A549 (cell line): Measurements from ENCODE around the gene DPYD. TPM values are rescaled to one million over a fixed set of nuclear protein-coding genes. Genes with fewer than 3 reads are reported as not detected.
"Not testable (repeated sequence)": the region's sequence is repeated elsewhere in the genome, so short reads cannot be mapped to it uniquely, and the experiment has no call there.

Experiments used
- ATAC-seq, 2 experiments: fragments of 200-7000 bp in 1 of 2; fragments of >200 bp in 1 of 2; cut with Nextera tagmentation in 1 of 2; cut with Tn5 transposase in 1 of 2; 3 replicates each; pipeline versions ENCODE4 v1.8.0 to v1.9.1; 2018 to 2020; ENCODE audit warnings: mild to moderate bottlenecking in 1 of 2, moderate library complexity in 1 of 2
- CTCF ChIA-PET: fragments of 300-600 bp; sonication (Branson Sonifier 250); formaldehyde crosslinking; extraction: SDS; loops from one replicate; lab custom pipeline; 2021; ENCODE audit warnings: antibody characterized with exemption, inconsistent platforms; lab: Yijun Ruan, JAX
- POLR2A ChIA-PET: fragments of 350-600 bp; formaldehyde crosslinking; extraction: SDS; loops from one replicate; lab custom pipeline; 2021; ENCODE audit warnings: antibody characterized with exemption, inconsistent platforms; lab: Yijun Ruan, JAX
- DNase-seq, 2 experiments: peaks; one replicate each; pipeline versions ENCODE4 v3.0.0 to v3.0.0-alpha.2; 2011 to 2016; ENCODE audit warnings: low read depth in 1 of 2, low spot score in 1 of 2
- FAIRE-seq: peaks from 2 replicates; lab custom pipeline; 2011; peaks lifted over from hg19 to GRCh38; lab: Jason Lieb, UNC
- H3K27ac ChIP-seq, 2 experiments: fragments of >200 bp; sonication (Bioruptor Twin); formaldehyde crosslinking; 3 replicates each; pipeline ENCODE4 v1.5.1; 2016 to 2017
- H3K4me1 ChIP-seq: fragments of >200 bp; sonication (Bioruptor Twin); formaldehyde crosslinking; 3 replicates; pipeline ENCODE4 v1.6.1; 2016
- H3K4me2 ChIP-seq: fragments of >200 bp; sonication (Bioruptor Twin); formaldehyde crosslinking; 3 replicates; pipeline ENCODE4 v1.6.1; 2016
- H3K4me3 ChIP-seq: fragments of >200 bp; sonication (Bioruptor Twin); formaldehyde crosslinking; 3 replicates; pipeline ENCODE4 v1.5.1; 2016
- H3K9me3 ChIP-seq: fragments of >200 bp; sonication (Bioruptor Twin); formaldehyde crosslinking; 3 replicates; pipeline ENCODE4 v1.6.1; 2016
- CBX2 ChIP-seq: fragments of 200-600 bp; sonication (generic); IDR thresholded peaks from 2 replicates; pipeline ENCODE4 v1.6.1; 2016; ENCODE audit warnings: low read depth, mild to moderate bottlenecking, borderline replicate concordance
- CHD2 ChIP-seq: fragments of 150-350 bp; IDR thresholded peaks from 2 replicates; pipeline ENCODE4 v1.6.1; 2014; ENCODE audit warnings: low read length; ENCODE audit not compliant: partially characterized antibody
- CHD4 ChIP-seq: fragments of 200-600 bp; sonication (generic); IDR thresholded peaks from 2 replicates; pipeline ENCODE4 v1.6.1; 2016; ENCODE audit warnings: antibody characterized with exemption, mild to moderate bottlenecking, borderline replicate concordance
- EP300 ChIP-seq, 2 experiments: fragments of >200 bp; sonication (Bioruptor Twin); formaldehyde crosslinking; IDR thresholded peaks; 2 replicates in 1 of 2; 3 replicates in 1 of 2; pipeline ENCODE4 v1.6.1; 2016 to 2017
- FOSB ChIP-seq: fragments of 250-450 bp; sonication (Bioruptor Pico); IDR thresholded peaks from 2 replicates; pipeline ENCODE4 v1.5.0; 2020; ENCODE audit warnings: mild to moderate bottlenecking, moderate library complexity
- HEYL ChIP-seq: fragments of 250-450 bp; sonication (Bioruptor Pico); IDR thresholded peaks from 2 replicates; pipeline ENCODE4 v1.8.0; 2021; ENCODE audit warnings: mild to moderate bottlenecking, moderate library complexity
- KDM1A ChIP-seq: fragments of 200-600 bp; sonication (generic); IDR thresholded peaks from 2 replicates; pipeline ENCODE4 v1.6.1; 2016; ENCODE audit warnings: low read depth, mild to moderate bottlenecking
- KDM5A ChIP-seq: fragments of 200-600 bp; sonication (generic); IDR thresholded peaks from 2 replicates; pipeline ENCODE4 v1.6.1; 2016; ENCODE audit warnings: antibody characterized with exemption, mild to moderate bottlenecking
- MAFK ChIP-seq: fragments of 450-650 bp; IDR thresholded peaks from 2 replicates; pipeline ENCODE4 v1.6.1; 2014; ENCODE audit not compliant: partially characterized antibody
- MAZ ChIP-seq: fragments of 150-350 bp; IDR thresholded peaks from 2 replicates; pipeline ENCODE4 v1.6.1; 2014; ENCODE audit warnings: antibody characterized with exemption, low read depth, low read length, borderline replicate concordance
- MYC ChIP-seq: IDR thresholded peaks from 2 replicates; pipeline ENCODE4 v1.6.1; 2012; ENCODE audit warnings: mild to moderate bottlenecking, inconsistent platforms, low read length, improper control_type of control experiment, borderline replicate concordance
- NPAS2 ChIP-seq: fragments of 250-450 bp; sonication (Bioruptor Pico); IDR thresholded peaks from 2 replicates; pipeline ENCODE4 v1.8.0; 2022; ENCODE audit warnings: mild to moderate bottlenecking, moderate library complexity, borderline replicate concordance
- SREBF2 ChIP-seq: fragments of 450-650 bp; IDR thresholded peaks from 2 replicates; pipeline ENCODE4 v1.6.1; 2014; ENCODE audit warnings: mild to moderate bottlenecking, moderate library complexity
- TFCP2L1 ChIP-seq: fragments of 250-450 bp; sonication (Bioruptor Pico); IDR thresholded peaks from 2 replicates; pipeline ENCODE4 v1.5.0; 2021; ENCODE audit warnings: mild to moderate bottlenecking
- ZSCAN20 ChIP-seq: fragments of 250-450 bp; sonication (Bioruptor Pico); IDR thresholded peaks from 2 replicates; pipeline ENCODE4 v1.8.0; 2022; ENCODE audit warnings: mild to moderate bottlenecking, moderate library complexity
- WGBS: methylation state at CpG from one replicate; pipeline ENCODE4 v1.1.6; 2017; ENCODE audit errors: missing lambda C conversion rate; 5-methylcytosine and 5-hydroxymethylcytosine counted together
- polyA plus RNA-seq, 4 experiments: library from polyadenylated mRNA; depleted of rRNA in 3 of 4; stranded (reverse); fragments of >200 nt; fragmentation: RNase III in 1 of 4; extraction: RNeasy Plus Mini Kit Qiagen cat#74134 plus additional on column Dnase treatment in 1 of 4; gene quantifications; 2 replicates in 3 of 4; 3 replicates in 1 of 4; pipeline ENCODE4 v1.2.3, GENCODE V29; 2011 to 2017
- TF ChIP-seq, protein P1 (sequence below): fragments of 250-450 bp; sonication (Bioruptor Pico); IDR thresholded peaks from 2 replicates; pipeline ENCODE4 v1.5.0; 2020; ENCODE audit warnings: low read depth, mild to moderate bottlenecking, moderate library complexity
- TF ChIP-seq, protein P2 (sequence below): fragments of >200 bp; sonication (Bioruptor Twin); formaldehyde crosslinking; IDR thresholded peaks from 3 replicates; pipeline ENCODE4 v1.6.1; 2016
- TF ChIP-seq, protein P3 (sequence below): fragments of >200 bp; sonication (Bioruptor Twin); formaldehyde crosslinking; IDR thresholded peaks from 2 replicates; pipeline ENCODE4 v1.6.1; 2016
- TF ChIP-seq, protein P4 (sequence below): fragments of 200-600 bp; sonication (generic); IDR thresholded peaks from 2 replicates; pipeline ENCODE4 v1.6.1; 2016; ENCODE audit warnings: antibody characterized with exemption, mild to moderate bottlenecking, moderate library complexity

DPYD gene
- polyA plus RNA-seq, 2 of the 4 experiments (the other 2 are of a cell fraction) = 5.9 to 7.5 TPM

DNA sequence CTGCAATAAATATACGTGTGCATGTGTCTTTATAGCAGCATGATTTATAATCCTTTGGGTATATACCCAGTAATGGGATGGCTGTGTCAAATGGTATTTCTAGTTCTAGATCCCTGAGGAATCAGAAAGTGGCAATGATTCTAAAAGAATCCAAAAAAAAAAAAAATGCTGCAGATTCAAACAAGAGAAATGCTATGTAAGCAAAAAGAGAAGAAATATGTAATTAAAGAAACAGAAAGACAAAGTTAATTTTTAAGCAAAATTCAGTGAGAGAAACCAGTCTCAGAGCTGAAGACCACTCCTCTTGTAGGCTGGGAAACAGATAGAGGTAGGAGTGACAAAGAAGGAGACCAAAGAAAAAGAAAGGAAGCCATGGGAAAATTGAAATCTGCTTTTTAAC lies 571.0 kb downstream of the DPYD start:
- peak; percentile 69 for TF ChIP-seq MAFK
- DNase-seq, H3K4me1 ChIP-seq, H3K4me2 ChIP-seq, CTCF ChIA-PET, H3K27ac ChIP-seq, H3K9me3 ChIP-seq, H3K4me3 ChIP-seq, FAIRE-seq, POLR2A ChIA-PET, ATAC-seq: not testable (repeated sequence)
- WGBS = 89% methylated on average over 1 of the region's 1 CpG

DNA sequence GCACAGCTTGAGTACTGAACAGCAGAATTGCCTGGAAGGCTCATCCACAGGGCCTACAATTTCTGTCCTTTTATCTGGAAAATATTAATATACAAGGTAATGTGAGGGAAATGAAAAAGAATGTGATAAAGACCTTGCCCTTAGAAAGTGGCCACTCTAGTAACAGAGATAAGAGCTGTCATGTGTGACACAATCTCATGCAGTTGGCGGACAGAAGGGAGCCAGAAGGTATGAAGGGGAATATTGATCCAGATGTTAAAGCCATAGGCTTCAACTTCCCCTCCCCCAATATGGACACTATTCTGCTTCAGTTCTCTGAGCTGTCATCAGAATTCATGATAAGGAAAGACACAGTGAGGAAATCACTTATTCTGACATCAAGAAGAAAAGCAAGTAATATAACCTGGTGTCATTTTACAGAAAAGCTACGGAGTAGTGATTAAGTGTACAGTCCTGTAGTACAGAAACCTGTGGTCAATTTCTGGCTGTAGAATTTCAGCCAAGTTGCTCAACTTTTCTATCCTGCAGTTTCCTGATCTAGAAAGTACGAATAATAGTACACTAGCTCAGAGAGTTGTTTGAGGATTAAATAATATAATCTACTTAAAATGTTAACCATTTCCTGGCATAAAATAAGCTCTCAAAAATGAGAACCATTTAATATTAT lies 572.1 kb downstream of the DPYD start:
- H3K4me2 ChIP-seq = no peak overlapping the region
- H3K27ac ChIP-seq = no peak overlapping the region
- 84% methylated on average over 3 of the region's 3 CpGs for WGBS
- TF ChIP-seq ZSCAN20 (CRISPR knock-in tag) (no peak), CHD4 (no peak), EP300 (IDR thresholded peaks at IDR 0.05) (no peak), FOSB (CRISPR knock-in tag) (no peak), KDM5A (no peak), NPAS2 (CRISPR knock-in tag) (no peak), MAZ (no peak), MYC (no peak), SREBF2 (no peak), CBX2 (no peak)
- TF ChIP-seq, protein P1, sequence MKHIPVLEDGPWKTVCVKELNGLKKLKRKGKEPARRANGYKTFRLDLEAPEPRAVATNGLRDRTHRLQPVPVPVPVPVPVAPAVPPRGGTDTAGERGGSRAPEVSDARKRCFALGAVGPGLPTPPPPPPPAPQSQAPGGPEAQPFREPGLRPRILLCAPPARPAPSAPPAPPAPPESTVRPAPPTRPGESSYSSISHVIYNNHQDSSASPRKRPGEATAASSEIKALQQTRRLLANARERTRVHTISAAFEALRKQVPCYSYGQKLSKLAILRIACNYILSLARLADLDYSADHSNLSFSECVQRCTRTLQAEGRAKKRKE (CRISPR knock-in tag) = no peak
- TF ChIP-seq, protein P2, sequence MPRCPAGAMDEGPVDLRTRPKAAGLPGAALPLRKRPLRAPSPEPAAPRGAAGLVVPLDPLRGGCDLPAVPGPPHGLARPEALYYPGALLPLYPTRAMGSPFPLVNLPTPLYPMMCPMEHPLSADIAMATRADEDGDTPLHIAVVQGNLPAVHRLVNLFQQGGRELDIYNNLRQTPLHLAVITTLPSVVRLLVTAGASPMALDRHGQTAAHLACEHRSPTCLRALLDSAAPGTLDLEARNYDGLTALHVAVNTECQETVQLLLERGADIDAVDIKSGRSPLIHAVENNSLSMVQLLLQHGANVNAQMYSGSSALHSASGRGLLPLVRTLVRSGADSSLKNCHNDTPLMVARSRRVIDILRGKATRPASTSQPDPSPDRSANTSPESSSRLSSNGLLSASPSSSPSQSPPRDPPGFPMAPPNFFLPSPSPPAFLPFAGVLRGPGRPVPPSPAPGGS = no peak
- TF ChIP-seq, protein P3, sequence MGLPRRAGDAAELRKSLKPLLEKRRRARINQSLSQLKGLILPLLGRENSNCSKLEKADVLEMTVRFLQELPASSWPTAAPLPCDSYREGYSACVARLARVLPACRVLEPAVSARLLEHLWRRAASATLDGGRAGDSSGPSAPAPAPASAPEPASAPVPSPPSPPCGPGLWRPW = no peak
- TF ChIP-seq, protein P4, sequence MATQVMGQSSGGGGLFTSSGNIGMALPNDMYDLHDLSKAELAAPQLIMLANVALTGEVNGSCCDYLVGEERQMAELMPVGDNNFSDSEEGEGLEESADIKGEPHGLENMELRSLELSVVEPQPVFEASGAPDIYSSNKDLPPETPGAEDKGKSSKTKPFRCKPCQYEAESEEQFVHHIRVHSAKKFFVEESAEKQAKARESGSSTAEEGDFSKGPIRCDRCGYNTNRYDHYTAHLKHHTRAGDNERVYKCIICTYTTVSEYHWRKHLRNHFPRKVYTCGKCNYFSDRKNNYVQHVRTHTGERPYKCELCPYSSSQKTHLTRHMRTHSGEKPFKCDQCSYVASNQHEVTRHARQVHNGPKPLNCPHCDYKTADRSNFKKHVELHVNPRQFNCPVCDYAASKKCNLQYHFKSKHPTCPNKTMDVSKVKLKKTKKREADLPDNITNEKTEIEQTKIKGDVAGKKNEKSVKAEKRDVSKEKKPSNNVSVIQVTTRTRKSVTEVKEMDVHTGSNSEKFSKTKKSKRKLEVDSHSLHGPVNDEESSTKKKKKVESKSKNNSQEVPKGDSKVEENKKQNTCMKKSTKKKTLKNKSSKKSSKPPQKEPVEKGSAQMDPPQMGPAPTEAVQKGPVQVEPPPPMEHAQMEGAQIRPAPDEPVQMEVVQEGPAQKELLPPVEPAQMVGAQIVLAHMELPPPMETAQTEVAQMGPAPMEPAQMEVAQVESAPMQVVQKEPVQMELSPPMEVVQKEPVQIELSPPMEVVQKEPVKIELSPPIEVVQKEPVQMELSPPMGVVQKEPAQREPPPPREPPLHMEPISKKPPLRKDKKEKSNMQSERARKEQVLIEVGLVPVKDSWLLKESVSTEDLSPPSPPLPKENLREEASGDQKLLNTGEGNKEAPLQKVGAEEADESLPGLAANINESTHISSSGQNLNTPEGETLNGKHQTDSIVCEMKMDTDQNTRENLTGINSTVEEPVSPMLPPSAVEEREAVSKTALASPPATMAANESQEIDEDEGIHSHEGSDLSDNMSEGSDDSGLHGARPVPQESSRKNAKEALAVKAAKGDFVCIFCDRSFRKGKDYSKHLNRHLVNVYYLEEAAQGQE = no peak
- H3K9me3 ChIP-seq = no peaks in the 10 kb centered on the region
- H3K4me3 ChIP-seq = no peak overlapping the region
- FAIRE-seq (no peak), DNase-seq (no peak), ATAC-seq (no peak)
- peaks cover 8% of the 10 kb centered on the region for H3K4me1 ChIP-seq
- CTCF ChIA-PET = no interaction called here
- POLR2A ChIA-PET = no interaction called here

DNA sequence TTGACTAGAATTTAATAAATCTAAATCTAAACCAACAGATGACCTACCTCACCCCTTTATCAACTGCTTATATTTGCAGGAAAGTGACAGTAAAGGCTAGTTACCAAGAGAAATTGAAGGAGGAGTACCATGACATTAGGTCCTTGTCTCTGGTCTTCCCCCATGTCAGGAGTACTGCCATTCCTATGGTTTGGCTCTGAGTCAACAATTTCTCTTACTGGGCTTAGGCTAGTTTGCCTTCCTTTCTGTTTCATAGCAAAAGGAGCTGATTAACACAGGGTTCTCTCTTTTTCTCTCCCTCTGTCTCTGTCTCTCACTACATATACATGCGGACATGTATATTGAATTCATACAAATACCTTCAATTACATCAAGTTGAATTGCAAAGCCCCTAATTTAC lies 579.9 kb downstream of the DPYD start:
- FAIRE-seq = no peak

More for the DNA sequence above, 579.9 kb downstream of the DPYD start:
- 100% methylated on average over 1 of the region's 1 CpG for WGBS
- DNase-seq (no peak), ATAC-seq (no peak)
- Histone ChIP-seq H3K27ac (no peak overlapping the region), H3K4me2 (no peak overlapping the region), H3K4me3 (no peak overlapping the region), H3K4me1 (peaks cover 3% of the 10 kb centered on the region; the same call in 1 of the 3 replicates), H3K9me3 (no peaks in the 10 kb centered on the region)
- no peak for TF ChIP-seq CHD2
- TF ChIP-seq KDM1A = no peak
- TF ChIP-seq HEYL = no peak
- TF ChIP-seq TFCP2L1 (CRISPR knock-in tag) = no peak
- TF ChIP-seq NPAS2 (CRISPR knock-in tag) = no peak
- ChIA-PET CTCF (no interaction called here), POLR2A (no interaction called here)
